Posterior vena cava (tissue), 2 donors: Measurements from ENCODE around the gene AKR1C2. TPM values are rescaled to one million over a fixed set of nuclear protein-coding genes. Genes with fewer than 3 reads are reported as not detected.
"Not testable (repeated sequence)": the region's sequence is repeated elsewhere in the genome, so short reads cannot be mapped to it uniquely, and the experiment has no call there.

Experiments
- DNase-seq: peaks from one replicate; pipeline ENCODE4 v3.0.0-alpha.2; 2020; ENCODE audit warnings: low spot score
- intact Hi-C, 2 donors: fragments of 100-400 bp; cut with DNase I; formaldehyde crosslinking; loops; one replicate each; pipeline versions ENCODE4 v1.14.1 to v1.14.2; 2022 to 2023
- total RNA-seq, 2 donors: library from RNA; stranded (reverse); fragmentation: NEBNext Ultra II Directional; extraction: Animal tissue kit (Norgen Biotek cat#: 25700); gene quantifications; one replicate each; pipeline ENCODE4 v1.2.1, GENCODE V29; 2021
- donor health status: DM: yes; HTN: yes; CAD: no.
- donor health status: DM: yes; HTN: yes; CAD: no.

AKR1C2 gene
- total RNA-seq, 2 donors from 2014 or later, result 27.1 to 42.7 TPM

GRCh38 chr10:4941540-4942330 lies 61.9 kb downstream of the AKR1C2 start:
- intact Hi-C loops, result no loop called here
- DNase-seq, result no peak

- intact Hi-C loops, DNase-seq: not testable (repeated sequence)
Measured at GRCh38 chr10:4940909-4941308, 62.7 kb downstream of the AKR1C2 start.

GRCh38 chr10:4940073-4940428 lies 63.6 kb downstream of the AKR1C2 start:
- DNase-seq, intact Hi-C loops: not testable (repeated sequence)

- no peak for DNase-seq
- intact Hi-C loops, result no loop called here
Measured at GRCh38 chr10:4939224-4940072, 64.2 kb downstream of the AKR1C2 start.

Other genes starting within 250 kb of the AKR1C2 start
- gene AKR1E2, start 177.7 kb downstream of the AKR1C2 start, total RNA-seq, result 10 to 100 TPM; 11.4 to 12.0 TPM
- 10 to 100 TPM; 35.5 to 61.5 TPM for gene AKR1C1, start 40.4 kb downstream of the AKR1C2 start, total RNA-seq
- 10 to 100 TPM; 21.0 to 29.6 TPM for gene AKR1C3, start 90.6 kb upstream of the AKR1C2 start, total RNA-seq
- not detected for gene AKR1C8, start 181.3 kb upstream of the AKR1C2 start, total RNA-seq
- gene AKR1C4, start 193.0 kb upstream of the AKR1C2 start, total RNA-seq, result not detected